ENCODE data around the gene LYRM7.

- TF ChIP-seq CTCF (IDR thresholded peaks at IDR 0.05) (no peak), POLR2A (IDR thresholded peaks at IDR 0.05) (no peak)
These were observed 3.1 kb upstream of the LYRM7 start for GRCh38 chr5:131167615-131168014.

Data from breast epithelium (tissue), 3 donors.